NT2/D1 (cell line): ENCODE data around the gene ORAI2.
"Not testable (repeated sequence)": the region's sequence is repeated elsewhere in the genome, so short reads cannot be mapped to it uniquely, and the experiment has no call there.

Experiments
- DNase-seq: peaks from one replicate; pipeline ENCODE4 v3.0.0-alpha.2; 2011; ENCODE audit warnings: low read depth, low spot score
- H3K27me3 ChIP-seq: 2 replicates; pipeline ENCODE4 v1.6.0; 2011; ENCODE audit warnings: mild to moderate bottlenecking; ENCODE audit not compliant: insufficient read length, insufficient read depth
- H3K36me3 ChIP-seq: 2 replicates; pipeline ENCODE4 v1.6.1; 2011; ENCODE audit warnings: mild to moderate bottlenecking, low read length, mixed read lengths; ENCODE audit not compliant: insufficient read depth, insufficient read length
- H3K4me1 ChIP-seq: 2 replicates; pipeline ENCODE4 v1.5.1; 2011; ENCODE audit not compliant: insufficient read depth, insufficient read length
- H3K4me3 ChIP-seq: 2 replicates; pipeline ENCODE4 v1.5.1; 2011; ENCODE audit warnings: low read depth; ENCODE audit not compliant: insufficient read length
- H3K9ac ChIP-seq: 2 replicates; pipeline ENCODE4 v1.6.0; 2011; ENCODE audit warnings: low read depth; ENCODE audit not compliant: insufficient read length
- H3K9me3 ChIP-seq: 2 replicates; pipeline ENCODE4 v1.5.1; 2011; ENCODE audit warnings: mild to moderate bottlenecking, low read length; ENCODE audit not compliant: insufficient read depth
- SUZ12 ChIP-seq: IDR thresholded peaks from 2 replicates; pipeline ENCODE4 v1.6.1; 2011; ENCODE audit not compliant: insufficient read length, insufficient read depth; ENCODE audit errors: extremely low read depth
- YY1 ChIP-seq: IDR thresholded peaks from 2 replicates; pipeline ENCODE4 v1.6.1; 2011; ENCODE audit not compliant: insufficient read length, insufficient read depth
- ZNF274 ChIP-seq: IDR thresholded peaks from 2 replicates; pipeline ENCODE4 v1.6.1; 2011; ENCODE audit warnings: mild to moderate bottlenecking, low read depth, low read length

The ORAI2 gene

GRCh38 chr7:102407910-102408309 lies 25.5 kb upstream of the ORAI2 start:
- no peaks in the 10 kb centered on the region for H3K4me1 ChIP-seq
- no peaks in the 10 kb centered on the region for H3K27me3 ChIP-seq
- no peak for DNase-seq
- peaks cover 94% of the 10 kb centered on the region for H3K36me3 ChIP-seq
- TF ChIP-seq SUZ12 (no peak), YY1 (no peak), ZNF274 (no peak)
- H3K9ac ChIP-seq = no peak overlapping the region
- H3K9me3 ChIP-seq = no peaks in the 10 kb centered on the region
- no peak overlapping the region for H3K4me3 ChIP-seq

- H3K9me3 ChIP-seq, H3K4me3 ChIP-seq, DNase-seq, H3K9ac ChIP-seq, H3K27me3 ChIP-seq, H3K4me1 ChIP-seq: not testable (repeated sequence)
- H3K36me3 ChIP-seq = peaks cover 94% of the 10 kb centered on the region
Observed at GRCh38 chr7:102408530-102408929, 24.8 kb upstream of the ORAI2 start.

GRCh38 chr7:102409340-102409739 lies 24.0 kb upstream of the ORAI2 start:
- no peak for DNase-seq
- Histone ChIP-seq H3K27me3 (no peaks in the 10 kb centered on the region), H3K9me3 (no peaks in the 10 kb centered on the region), H3K36me3 (peaks cover 92% of the 10 kb centered on the region), H3K4me3 (no peak overlapping the region), H3K4me1 (no peaks in the 10 kb centered on the region), H3K9ac (no peak overlapping the region)
- no peak for TF ChIP-seq YY1
- TF ChIP-seq ZNF274 = no peak
- no peak for TF ChIP-seq SUZ12

GRCh38 chr7:102410123-102410522 lies 23.3 kb upstream of the ORAI2 start:
- no peak for DNase-seq
- Histone ChIP-seq H3K36me3 (peaks cover 92% of the 10 kb centered on the region), H3K4me3 (no peak overlapping the region), H3K9me3 (no peaks in the 10 kb centered on the region), H3K27me3 (no peaks in the 10 kb centered on the region), H3K9ac (no peak overlapping the region), H3K4me1 (no peaks in the 10 kb centered on the region)
- TF ChIP-seq YY1 (no peak), SUZ12 (no peak), ZNF274 (no peak)

- H3K4me3 ChIP-seq = no peak overlapping the region
- no peaks in the 10 kb centered on the region for H3K27me3 ChIP-seq
- DNase-seq = no peak
- no peak overlapping the region for H3K9ac ChIP-seq
- no peaks in the 10 kb centered on the region for H3K9me3 ChIP-seq
- no peaks in the 10 kb centered on the region for H3K4me1 ChIP-seq
- TF ChIP-seq SUZ12 (no peak), ZNF274 (no peak), YY1 (no peak)
- H3K36me3 ChIP-seq = peaks cover 89% of the 10 kb centered on the region
Observed at GRCh38 chr7:102410918-102411317, 22.5 kb upstream of the ORAI2 start.

GRCh38 chr7:102412548-102412947 lies 20.8 kb upstream of the ORAI2 start:
- H3K27me3 ChIP-seq = no peaks in the 10 kb centered on the region
- H3K9me3 ChIP-seq = no peaks in the 10 kb centered on the region
- no peak for DNase-seq
- no peaks in the 10 kb centered on the region for H3K4me1 ChIP-seq
- no peak overlapping the region for H3K9ac ChIP-seq
- H3K36me3 ChIP-seq = peaks cover 80% of the 10 kb centered on the region
- TF ChIP-seq YY1 (no peak), ZNF274 (no peak), SUZ12 (no peak)
- H3K4me3 ChIP-seq = no peak overlapping the region

GRCh38 chr7:102413091-102413490 lies 20.3 kb upstream of the ORAI2 start:
- Histone ChIP-seq H3K27me3 (no peaks in the 10 kb centered on the region), H3K36me3 (peaks cover 75% of the 10 kb centered on the region), H3K9me3 (no peaks in the 10 kb centered on the region), H3K4me1 (no peaks in the 10 kb centered on the region), H3K4me3 (no peak overlapping the region), H3K9ac (no peak overlapping the region)
- no peak for DNase-seq
- TF ChIP-seq YY1 (no peak), ZNF274 (no peak), SUZ12 (no peak)

GRCh38 chr7:102413611-102414010 lies 19.8 kb upstream of the ORAI2 start:
- Histone ChIP-seq H3K4me1 (no peaks in the 10 kb centered on the region), H3K4me3 (no peak overlapping the region), H3K9me3 (no peaks in the 10 kb centered on the region), H3K36me3 (peaks cover 75% of the 10 kb centered on the region), H3K27me3 (no peaks in the 10 kb centered on the region), H3K9ac (no peak overlapping the region)
- TF ChIP-seq SUZ12 (no peak), ZNF274 (no peak), YY1 (no peak)
- DNase-seq = no peak
